Left lung (tissue), 10 donors: ENCODE data around the gene ATXN10. TPM values are rescaled to one million over a fixed set of nuclear protein-coding genes. Genes with fewer than 3 reads are reported as not detected.

Experiments
- ATAC-seq: fragments of 200-7000 bp; cut with Tn5 transposase; one replicate; pipeline ENCODE4 v1.9.1; 2020; ENCODE audit warnings: moderate library complexity
- DNase-seq, 4 donors: peaks; one replicate each; pipeline ENCODE4 v3.0.0-alpha.2; 2013 to 2020
- H3K27ac ChIP-seq, 2 donors: fragments of 200-600 bp; sonication (generic) in 1 of 2; one replicate each; pipeline versions ENCODE4 v1.5.0 to v1.8.0; 2020 to 2021
- H3K27me3 ChIP-seq, 2 donors: fragments of 200-600 bp; sonication (generic) in 1 of 2; one replicate each; pipeline versions ENCODE4 v1.5.0 to v1.8.0; 2020 to 2021
- H3K36me3 ChIP-seq, 2 donors: fragments of 200-600 bp; sonication (generic) in 1 of 2; one replicate each; pipeline versions ENCODE4 v1.5.0 to v1.8.0; 2020 to 2021
- H3K4me1 ChIP-seq, 2 donors: fragments of 200-600 bp; one replicate each; pipeline ENCODE4 v1.8.0; 2021
- H3K4me3 ChIP-seq, 2 donors: fragments of 200-600 bp; sonication (generic) in 1 of 2; one replicate each; pipeline versions ENCODE4 v1.5.0 to v1.8.0; 2020 to 2021; ENCODE audit warnings: mild to moderate bottlenecking in 1 of 2
- H3K9me3 ChIP-seq, 2 donors: fragments of 200-600 bp; sonication (generic) in 1 of 2; one replicate each; pipeline versions ENCODE4 v1.5.0 to v1.8.0; 2020 to 2021
- CTCF ChIP-seq, 2 donors: fragments of 200-600 bp; sonication (generic) in 1 of 2; IDR thresholded peaks; one replicate each; pipeline versions ENCODE4 v1.5.0 to v1.8.0; 2021; ENCODE audit warnings: antibody characterized with exemption in 2 of 2
- intact Hi-C, 2 donors: fragments of 100-400 bp; cut with DNase I; formaldehyde crosslinking; loops; one replicate each; pipeline versions ENCODE4 v1.11.2 to v1.14.2; 2022
- polyA plus RNA-seq, 6 donors: library from polyadenylated mRNA; unstranded; fragments of 120-200 nt; gene quantifications; one replicate each; pipeline ENCODE4 v1.2.1, GENCODE V29; 2013; ENCODE audit not compliant: insufficient read length in 6 of 6
- total RNA-seq, 2 donors: library from RNA; stranded (reverse); fragmentation: NEBNext Ultra II Directional; extraction: Animal tissue kit (Norgen Biotek cat#: 25700); gene quantifications; one replicate each; pipeline ENCODE4 v1.2.1, GENCODE V29; 2021
- donor health status: DM: no; HTN: yes; CAD: no.
- donor health status: DM: no; HTN: no; CAD: no.

Gene ATXN10
- total and polyA plus RNA-seq, 8 donors, result 117 to 281 (median 237) TPM

- peak; percentile 82 for ATAC-seq
- DNase-seq, result peak in 1 of 4 donors; percentile 50
- Histone ChIP-seq H3K36me3 (no peaks in the 10 kb centered on the region), H3K9me3 (no peaks in the 10 kb centered on the region), H3K4me3 (no peak overlapping the region), H3K4me1 (peaks cover 2 to 22% of the 10 kb centered on the region in 2 donors), H3K27me3 (no peaks in the 10 kb centered on the region), H3K27ac (peak overlapping the region in 1 of 2 donors; percentile 4)
- intact Hi-C loops, result no loop called here
- no peak for TF ChIP-seq CTCF (IDR thresholded peaks at IDR 0.05)
Measured at GRCh38 chr22:45785458-45785857, 113.8 kb downstream of the ATXN10 start.

- Histone ChIP-seq H3K4me3 (no peak overlapping the region), H3K27me3 (no peaks in the 10 kb centered on the region), H3K4me1 (peaks cover 2 to 22% of the 10 kb centered on the region in 2 donors), H3K27ac (no peak overlapping the region), H3K36me3 (no peaks in the 10 kb centered on the region), H3K9me3 (no peaks in the 10 kb centered on the region)
- ATAC-seq, result no peak
- no peak for DNase-seq
- intact Hi-C loops, result no loop called here
- no peak for TF ChIP-seq CTCF (IDR thresholded peaks at IDR 0.05)
Measured at GRCh38 chr22:45786726-45787125, 115.1 kb downstream of the ATXN10 start.

GRCh38 chr22:45787759-45788158, 116.1 kb downstream of the ATXN10 start:
- Histone ChIP-seq H3K4me3 (no peak overlapping the region), H3K9me3 (no peaks in the 10 kb centered on the region), H3K27ac (no peak overlapping the region), H3K4me1 (peaks cover 2 to 22% of the 10 kb centered on the region in 2 donors), H3K36me3 (no peaks in the 10 kb centered on the region), H3K27me3 (no peaks in the 10 kb centered on the region)
- TF ChIP-seq CTCF (IDR thresholded peaks at IDR 0.05), result no peak
- DNase-seq, result peak in 2 of 4 donors; percentile 23 to 50
- ATAC-seq, result peak; percentile 9
- intact Hi-C loops, result no loop called here

GRCh38 chr22:45788522-45788921, 116.9 kb downstream of the ATXN10 start:
- Histone ChIP-seq H3K4me1 (peaks cover 2 to 16% of the 10 kb centered on the region in 2 donors), H3K4me3 (no peak overlapping the region), H3K27ac (no peak overlapping the region), H3K9me3 (no peaks in the 10 kb centered on the region), H3K36me3 (peaks cover 0 to 3% of the 10 kb centered on the region in 2 donors), H3K27me3 (no peaks in the 10 kb centered on the region)
- DNase-seq (no peak), ATAC-seq (no peak)
- TF ChIP-seq CTCF (IDR thresholded peaks at IDR 0.05), result no peak
- intact Hi-C loops, result no loop called here

GRCh38 chr22:45790401-45790800, 118.8 kb downstream of the ATXN10 start:
- no peak for ATAC-seq
- Histone ChIP-seq H3K4me3 (no peak overlapping the region), H3K9me3 (peaks cover 0 to 15% of the 10 kb centered on the region in 2 donors), H3K27me3 (no peaks in the 10 kb centered on the region), H3K27ac (no peak overlapping the region), H3K36me3 (peaks cover 0 to 22% of the 10 kb centered on the region in 2 donors), H3K4me1 (peaks cover 2% of the 10 kb centered on the region in 2 donors)
- TF ChIP-seq CTCF (IDR thresholded peaks at IDR 0.05), result no peak
- intact Hi-C loops, result no loop called here
- no peak for DNase-seq
